ENCODE data around the gene ROR1.

ROR1 gene

DNA sequence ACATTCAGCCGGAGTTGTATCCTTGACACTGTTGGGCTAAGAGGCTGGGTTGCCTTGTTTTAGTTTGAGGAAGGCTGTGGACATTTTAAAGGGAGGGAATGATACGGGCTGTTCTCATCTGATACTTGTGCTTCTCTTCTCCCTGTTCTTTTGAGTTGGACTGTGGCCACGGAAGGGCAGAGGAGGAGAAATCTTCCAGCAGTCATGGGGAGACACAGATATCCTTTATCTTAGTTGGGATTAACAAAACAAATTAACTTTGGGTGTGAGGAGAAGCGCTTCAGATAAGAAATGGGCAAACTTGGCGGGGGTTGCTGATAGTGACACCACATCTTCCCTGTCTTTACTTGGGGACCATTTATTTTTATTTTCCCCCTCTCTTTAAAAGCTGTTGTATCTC is 138.8 kb downstream of the ROR1 start:
- no peak for DNase-seq (ENCODE audit: low spot score)

DNA sequence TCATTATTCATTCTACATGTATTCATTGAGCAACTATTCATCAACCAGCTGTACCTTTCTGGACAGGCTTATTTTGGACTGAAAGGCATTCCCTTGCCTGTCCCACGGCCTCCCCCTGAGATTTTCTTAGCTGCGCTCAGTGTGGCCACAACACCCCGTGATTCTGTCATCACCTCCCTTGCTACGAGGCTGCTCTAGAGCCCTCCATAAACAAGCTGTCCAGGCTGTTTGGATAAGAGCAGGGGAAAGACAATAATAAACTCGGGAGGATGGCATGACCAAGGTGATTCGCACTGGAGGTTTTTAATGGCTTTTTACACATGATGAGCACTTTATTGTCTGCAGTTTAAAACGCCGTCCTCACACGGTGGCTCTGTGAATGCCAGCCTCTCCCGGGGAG is 139.7 kb downstream of the ROR1 start:
- DNase-seq (ENCODE audit: low spot score), result no peak

DNA sequence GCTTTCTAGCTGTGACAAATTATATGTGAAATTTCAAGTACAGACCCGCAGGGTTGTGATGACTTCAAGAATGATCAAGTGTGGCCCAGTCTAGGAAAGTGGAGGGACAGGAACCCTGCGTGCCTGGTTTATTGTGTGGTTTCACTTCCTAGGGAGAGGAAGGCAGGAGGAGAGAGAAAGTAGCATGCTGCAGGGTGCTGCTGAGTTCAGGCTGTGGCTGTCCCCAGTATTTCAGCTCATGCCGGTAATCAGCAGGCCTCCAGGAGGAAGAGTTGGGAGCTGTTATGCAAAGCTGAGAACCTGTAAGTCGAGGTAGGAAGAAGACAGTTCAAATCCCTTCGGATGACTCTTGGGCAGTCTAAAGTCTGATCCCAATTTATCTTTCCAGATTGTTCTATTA is 140.4 kb downstream of the ROR1 start:
- DNase-seq (ENCODE audit: low spot score), result no peak

DNA sequence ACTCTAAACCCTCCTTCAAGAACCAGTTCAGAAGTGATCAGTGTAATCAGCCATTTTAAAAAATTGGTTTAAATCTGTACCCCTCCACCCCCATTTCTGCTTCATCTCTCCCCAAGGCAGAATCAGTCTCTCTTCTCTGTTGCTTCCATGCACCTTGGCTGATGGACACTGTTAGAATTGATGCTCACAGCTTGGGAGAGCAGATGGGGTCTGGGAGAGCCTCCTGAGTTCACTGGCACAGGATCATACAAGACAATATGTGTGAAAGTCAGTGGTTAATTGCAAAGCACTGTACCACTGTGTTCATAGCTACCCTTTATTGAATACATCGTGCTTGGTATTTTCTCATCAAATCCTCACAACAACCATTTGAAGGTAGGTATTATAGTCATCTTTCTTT is 140.9 kb downstream of the ROR1 start:
- no peak for DNase-seq (ENCODE audit: low spot score)

DNA sequence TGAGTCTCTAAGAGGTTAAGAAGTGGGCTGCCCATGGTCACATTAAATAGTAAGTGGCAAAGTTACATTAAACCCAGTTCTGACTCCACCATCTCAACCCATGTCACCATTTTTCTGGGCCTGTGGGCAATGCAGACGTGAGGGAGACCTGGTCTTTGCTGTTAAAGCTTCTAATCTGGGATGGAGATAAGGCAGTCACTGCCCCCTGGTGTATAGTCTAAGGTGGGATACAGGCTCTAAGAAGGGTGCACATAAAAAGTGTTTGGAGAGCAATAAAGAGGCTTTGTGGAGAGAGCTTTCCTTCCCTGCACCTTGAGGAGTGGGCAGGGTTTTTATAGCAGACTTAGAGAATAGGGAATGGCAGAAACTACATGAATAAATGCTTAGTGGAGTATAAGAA is 141.3 kb downstream of the ROR1 start:
- no peak for DNase-seq (ENCODE audit: low spot score)

DNA sequence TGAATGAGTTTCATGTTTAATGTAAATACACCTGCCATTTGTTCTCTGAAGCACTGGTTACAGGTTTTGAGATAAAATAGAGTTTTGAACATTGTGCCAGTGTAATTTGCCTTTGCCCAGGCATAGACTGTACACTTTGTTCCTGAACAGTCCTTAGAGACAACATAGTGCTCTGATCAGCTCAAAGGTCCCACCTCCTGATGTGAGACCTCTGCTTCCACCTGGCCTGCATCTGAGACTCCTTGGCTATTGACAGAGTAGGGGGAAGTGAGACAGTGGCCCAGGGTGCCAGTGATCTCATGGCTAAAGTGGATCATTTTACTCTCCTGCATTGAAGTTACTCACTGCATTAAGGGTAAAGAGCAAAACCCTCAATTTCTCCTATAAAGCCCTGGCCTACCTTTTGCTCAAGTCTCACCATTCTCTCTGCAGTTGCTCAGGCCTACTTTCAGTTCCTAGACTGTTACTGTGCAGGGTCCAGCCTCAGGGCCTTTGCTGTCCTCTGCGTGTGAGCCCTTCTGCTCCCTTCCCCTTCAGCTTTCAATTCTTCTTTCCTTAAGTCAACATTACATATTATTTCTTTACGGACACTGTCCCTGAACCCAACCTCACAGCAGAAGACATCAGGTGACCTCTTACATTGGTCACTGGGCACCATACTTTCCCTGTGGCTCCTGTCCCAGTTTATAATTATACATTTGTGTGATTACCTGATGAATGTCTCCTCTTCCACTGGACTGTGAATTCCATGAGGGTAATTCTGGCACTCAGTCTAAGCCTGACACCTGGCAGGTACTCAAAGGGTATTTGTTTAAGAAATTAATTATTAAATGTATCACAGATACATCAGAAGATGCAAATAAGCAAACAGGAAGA is 142.9 kb downstream of the ROR1 start:
- DNase-seq (ENCODE audit: low spot score), result no peak

DNA sequence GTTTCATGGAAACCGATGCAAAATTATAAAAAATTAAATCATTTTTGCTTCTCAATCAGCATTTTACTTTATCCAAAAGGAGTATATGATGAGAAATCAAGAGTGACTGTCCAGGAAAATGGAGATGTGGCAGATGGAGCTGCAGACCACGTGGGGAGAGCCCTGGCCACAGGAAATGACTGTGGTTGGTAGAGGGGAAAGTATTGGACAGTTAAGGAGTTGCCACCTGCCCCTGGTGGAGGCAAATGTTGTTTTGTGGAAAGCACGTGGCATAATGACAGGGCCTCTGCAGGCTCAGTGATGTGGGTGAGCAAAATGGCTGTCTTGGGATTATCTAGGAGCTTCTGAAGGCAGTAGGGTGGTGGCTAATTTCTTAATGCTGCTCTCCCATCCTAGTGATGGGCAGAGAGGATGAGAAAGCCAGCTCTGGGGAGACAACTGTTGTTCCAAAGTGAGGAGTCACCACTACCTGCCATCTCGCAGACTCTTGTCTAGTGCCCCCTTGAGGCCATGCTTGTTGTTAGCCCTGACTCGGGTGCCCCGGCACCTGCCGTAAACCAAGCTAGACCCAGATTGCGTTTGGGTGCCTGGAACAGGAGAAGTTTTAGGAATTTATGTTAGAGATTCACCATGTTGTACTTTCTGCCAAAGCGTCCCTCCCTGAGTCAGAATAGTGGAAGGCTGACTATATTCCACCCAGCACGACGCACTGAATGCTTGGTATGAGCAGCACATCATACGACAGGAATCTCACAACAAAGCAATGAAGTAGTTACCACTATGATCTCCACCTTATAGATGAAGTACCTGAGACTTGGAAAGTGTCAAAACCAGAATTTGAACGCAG is 144.0 kb downstream of the ROR1 start:
- DNase-seq (ENCODE audit: low spot score), result no peak

DNA sequence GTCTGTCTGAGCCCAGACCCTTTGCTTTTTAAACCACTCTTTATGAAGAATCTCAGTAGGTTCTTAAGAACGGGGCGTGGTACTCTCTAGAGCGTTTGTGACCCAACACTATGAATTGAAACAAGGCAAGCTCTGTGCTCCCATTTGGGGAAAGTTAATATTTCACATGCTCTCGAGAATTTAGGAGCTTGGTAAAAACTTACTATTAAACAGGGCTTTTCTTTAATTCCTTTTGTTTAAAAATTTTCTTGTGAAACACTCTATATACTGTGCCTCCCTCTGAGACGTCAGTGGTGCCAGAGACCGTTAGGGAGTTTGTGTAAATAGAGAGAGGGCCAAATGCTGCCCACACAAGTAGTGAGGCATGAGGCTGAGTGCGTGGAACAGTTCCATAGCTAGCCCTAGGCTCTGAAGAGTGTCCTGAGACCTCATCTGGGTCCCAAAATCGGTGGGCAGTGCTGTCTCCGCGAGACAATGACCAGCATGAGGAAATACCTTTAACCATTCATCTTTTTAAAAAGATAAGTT is 144.7 kb downstream of the ROR1 start:
- DNase-seq (ENCODE audit: low spot score), result no peak

DNA sequence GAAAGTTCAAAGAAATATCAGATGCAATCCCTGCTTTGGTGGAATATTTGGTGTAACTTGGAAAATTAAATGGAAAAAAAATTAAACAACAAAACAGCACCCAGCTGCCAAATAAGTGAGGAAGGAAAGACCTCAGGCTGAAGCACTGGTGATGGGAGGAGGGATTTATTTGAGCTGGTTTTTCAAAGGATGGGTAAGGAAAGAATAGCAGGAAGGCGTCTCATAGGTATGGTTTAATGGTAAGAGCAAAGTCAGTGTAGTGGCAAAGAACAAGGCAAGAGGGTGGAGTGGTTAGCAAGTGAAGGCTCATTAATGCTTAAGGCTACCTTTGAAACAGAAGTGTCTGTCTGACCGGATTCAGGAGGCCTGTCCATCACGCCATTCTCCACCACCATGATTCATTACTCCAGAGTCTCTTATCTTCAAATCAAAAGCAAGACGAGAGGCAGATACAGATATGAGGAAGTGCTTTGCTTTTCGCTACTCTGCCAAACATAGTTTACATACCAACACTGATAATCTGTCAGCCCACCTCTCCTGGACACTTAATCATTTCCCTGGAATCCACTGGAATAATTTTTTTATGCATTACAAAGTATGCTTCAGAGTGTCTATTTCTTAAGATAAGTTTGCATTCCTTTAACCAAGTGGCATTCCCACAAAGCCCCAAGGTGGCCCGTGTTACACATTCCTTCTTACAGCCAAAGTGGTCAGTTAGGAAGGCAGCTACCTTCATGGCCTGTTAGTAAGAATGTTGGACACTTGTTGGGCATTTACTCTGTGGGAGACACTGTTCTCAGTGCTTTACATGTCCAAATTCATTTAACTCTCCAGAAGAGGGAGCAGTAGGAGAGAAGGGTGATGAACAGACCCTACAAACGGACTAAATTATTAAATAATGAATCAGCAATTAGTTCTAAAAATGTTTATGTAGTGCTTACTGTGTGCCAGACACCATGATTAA is 146.6 kb downstream of the ROR1 start:
- no peak for DNase-seq (ENCODE audit: low spot score)

DNA sequence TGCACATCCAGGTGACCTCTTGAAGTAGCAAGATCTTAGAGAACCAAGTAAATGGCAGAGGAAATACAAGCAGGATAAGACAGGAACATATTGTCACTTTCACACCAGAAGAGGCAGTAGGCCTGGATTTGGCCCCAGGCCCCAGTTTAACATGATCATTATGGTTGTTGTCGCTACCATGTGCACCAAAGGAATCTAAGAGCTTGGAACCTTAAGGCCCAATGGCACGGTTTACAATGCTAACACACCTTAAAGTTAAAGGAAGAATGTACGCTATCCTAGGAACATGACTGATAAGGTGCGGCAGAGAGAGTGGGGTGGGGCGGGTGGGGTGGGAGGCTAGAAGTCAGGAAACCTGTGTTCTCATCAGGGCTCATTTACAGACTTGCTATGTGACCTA is 147.5 kb downstream of the ROR1 start:
- DNase-seq (ENCODE audit: low spot score), result no peak

DNA sequence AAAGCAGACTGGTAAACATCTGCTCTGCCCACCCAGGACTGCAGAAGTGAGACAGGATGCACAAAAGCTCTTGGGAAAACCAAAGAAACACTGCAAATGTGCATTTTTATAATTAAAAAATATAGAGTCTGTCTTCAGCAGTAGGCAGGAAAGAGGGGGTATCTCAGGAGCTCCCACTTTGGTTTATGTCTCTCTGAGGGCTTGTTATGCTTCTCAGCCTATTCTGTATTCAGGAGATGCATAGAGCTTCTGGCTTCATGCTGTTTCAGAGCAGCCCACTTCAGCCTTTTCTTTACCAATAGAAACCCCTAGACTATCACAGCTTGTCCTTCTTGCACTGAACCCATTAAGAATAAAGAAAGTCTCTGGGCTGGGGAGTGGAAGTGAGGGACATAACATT is 148.0 kb downstream of the ROR1 start:
- DNase-seq (ENCODE audit: low spot score), result no peak

DNA sequence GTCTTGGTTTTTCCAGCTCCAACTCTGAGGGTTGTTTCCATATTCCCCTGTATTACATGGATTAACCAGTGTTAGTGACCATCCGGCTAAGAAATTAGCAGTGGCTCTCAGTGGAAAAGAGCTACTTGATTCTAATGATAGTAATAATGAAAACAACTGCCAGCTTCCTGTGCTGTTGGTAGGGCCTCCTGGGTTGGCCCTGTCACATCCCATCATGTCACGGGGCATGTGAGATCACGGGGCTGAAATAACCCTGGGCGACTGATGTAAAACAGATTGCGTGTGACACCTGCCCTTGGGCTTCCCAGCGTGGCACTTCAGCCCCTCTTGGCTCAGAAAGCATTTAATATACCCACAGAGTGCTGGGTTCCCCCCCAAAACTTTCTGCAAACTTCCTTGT is 149.0 kb downstream of the ROR1 start:
- no peak for DNase-seq (ENCODE audit: low spot score)

DNA sequence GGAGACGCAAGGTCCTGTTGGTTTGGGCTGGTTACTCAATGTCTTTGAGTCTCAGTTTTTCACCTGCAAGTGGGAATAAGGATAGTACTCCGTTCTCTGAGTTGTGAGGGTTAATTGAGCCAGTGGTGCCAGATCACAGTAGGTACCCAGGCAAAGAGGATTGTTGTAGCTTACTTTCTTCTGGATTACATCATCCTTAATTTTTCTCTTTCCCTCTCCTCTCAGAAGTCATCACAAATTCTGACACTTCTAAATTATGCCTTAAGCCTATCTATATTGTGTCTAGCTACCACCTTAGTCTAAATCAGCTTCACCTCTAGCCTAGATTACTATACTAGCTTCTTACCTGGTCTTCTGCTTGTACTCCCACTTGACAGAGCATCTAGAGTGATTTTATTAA is 149.5 kb downstream of the ROR1 start:
- no peak for DNase-seq (ENCODE audit: low spot score)

DNA sequence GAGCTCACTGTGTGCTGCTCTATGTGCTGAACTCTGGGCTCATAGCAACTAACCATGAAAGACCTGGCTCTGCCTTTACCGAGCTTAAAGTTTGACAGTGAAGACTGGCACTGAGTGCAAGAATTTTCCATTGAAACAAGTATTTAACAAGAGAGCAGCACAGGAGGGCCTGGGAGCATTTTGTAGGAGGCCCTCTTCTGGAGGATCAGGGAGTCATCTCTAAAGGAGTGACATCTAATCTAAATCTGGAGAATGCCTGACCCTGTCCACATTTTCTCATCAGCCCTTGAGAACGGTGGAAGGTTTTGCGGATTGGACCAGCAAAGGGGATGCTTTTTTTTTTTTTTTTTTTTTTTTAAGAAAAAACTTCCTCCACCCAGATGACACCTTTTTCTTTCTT is 150.8 kb downstream of the ROR1 start:
- DNase-seq (ENCODE audit: low spot score), result no peak

DNA sequence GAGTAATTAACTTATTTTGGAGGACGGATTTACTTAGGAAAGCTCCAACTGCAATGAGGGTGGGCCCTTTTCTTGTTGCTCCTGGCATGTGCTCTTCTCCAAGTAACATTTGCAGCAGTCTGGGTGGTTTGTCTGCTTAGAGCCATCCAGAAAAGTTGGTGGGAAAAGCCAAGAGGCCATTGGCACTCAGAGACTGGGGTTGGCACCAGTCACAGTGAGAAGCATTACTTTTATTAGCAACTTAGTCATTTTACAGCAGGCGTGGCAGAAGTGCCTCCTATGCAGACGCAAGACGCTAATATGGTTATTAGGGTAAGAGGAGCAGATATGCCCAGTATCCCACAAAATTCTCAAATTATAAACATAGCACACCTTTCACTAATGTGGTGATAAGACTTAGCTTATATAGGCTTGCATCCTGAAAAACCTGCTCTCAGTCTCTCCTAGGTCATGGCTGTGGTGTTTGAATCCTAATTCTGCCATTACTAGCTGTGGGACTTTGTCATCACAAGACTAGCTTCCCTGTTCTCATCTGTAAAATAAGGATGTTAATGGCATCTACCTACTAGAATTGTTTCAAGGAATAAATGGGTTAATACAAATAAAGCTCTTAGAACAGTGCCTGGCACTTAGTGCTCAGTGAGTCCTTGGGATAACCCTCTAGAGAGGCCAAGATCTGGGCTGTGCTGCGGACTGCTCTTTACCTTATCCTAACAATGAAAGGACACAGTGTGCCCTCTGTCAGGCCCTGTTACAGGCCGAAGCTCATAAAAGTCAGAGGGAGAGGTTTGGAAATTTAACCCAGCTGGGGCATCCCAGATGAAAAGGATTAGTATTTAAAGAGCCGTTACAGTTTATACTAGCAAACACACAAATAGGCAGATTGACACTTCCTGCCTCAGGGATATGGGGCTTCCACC is 154.6 kb downstream of the ROR1 start:
- DNase-seq (ENCODE audit: low spot score), result no peak

DNA sequence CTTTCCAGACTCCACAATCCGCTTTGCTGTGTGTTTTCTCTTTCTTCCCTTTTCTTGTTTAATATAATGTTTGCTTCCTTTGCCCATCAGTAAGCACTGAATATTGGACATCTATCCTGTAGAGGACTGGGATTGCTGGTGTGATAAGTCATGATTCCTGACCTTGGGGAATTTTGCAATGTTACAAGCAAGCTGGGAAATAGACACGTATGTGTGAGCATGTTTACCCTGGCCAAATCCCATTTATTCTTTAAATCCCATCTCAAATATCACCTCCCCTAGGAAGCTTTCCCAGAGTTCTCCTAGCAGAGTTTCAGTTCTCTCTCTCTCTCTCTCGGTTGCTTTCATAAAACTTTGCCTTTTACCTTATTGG is 155.3 kb downstream of the ROR1 start:
- DNase-seq (ENCODE audit: low spot score), result no peak

DNA sequence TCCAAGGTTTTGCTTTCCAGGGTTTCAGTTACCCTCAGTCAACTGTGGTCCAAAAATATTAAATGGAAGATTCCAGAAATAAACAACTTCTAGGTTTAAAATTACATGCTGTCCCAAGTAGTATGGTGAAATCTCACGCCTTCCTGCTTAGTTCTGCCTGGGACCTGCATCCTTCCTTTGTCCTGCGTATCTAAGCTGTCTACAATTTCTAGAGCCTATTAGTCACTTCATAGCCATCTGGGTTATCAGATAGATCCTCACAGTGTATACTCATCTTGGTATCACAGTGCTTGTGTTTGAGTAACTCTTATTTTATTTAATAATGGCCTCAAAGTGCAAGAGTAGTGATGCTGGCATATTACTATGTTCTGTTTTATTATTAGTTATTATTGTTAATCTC is 157.7 kb downstream of the ROR1 start:
- DNase-seq (ENCODE audit: low spot score), result no peak

DNA sequence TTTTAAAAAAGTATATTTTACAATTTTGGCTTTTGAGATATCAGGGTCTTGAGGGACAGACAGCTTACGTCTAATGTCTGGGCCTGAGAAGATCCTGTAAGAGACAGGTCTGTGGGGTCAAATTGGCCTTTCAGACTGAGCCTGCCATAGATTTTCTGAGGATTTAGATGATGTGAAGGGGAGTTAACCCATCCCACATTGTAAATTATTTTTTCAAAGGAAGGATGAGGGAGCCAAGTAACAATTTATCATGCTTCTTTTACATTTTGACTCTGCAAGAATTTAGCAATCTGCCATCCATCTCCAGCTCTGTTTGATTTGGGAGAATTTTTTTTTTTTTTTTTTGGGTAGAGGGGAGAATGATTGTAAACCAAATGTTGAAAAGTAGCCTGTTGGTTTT is 160.9 kb downstream of the ROR1 start:
- no peak for DNase-seq (ENCODE audit: low spot score)

DNA sequence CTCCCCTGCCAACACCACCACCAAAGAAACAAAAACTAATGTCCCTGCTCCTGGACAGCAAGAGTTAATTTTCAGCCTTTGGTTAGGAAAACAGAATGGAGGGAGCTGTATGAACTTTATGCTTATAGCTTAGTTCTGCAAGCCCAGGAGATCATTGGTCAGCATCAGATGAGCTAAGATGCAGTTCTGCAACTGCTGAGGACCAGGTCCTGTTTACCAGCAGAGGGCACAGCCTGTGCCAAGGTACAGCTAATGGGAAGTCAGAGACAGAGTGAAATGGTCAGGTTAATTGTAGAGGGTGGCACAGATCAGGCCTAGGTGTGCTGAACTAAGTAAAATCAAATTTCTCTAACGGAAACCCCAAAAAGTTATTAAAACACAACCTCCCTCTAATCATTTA is 161.3 kb downstream of the ROR1 start:
- DNase-seq (ENCODE audit: low spot score), result no peak

DNA sequence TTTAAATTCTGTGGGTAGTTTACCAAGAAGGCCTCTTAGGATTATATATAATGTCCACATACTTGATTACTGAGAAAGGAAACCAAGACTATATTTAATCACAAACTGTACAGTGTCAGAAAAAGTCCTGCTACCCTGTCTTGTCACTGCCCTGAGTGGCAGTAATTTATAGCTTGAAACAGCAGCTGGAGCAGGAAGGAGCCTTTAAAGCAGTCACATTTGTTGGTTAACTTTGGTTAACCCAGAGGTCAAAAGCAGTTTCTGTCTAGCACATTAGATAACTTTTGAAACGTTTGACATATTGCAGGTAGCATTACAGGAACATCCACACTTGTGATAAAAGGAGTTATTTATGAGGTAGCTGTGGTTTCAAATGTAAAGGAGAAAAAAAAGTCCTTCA is 161.7 kb downstream of the ROR1 start:
- DNase-seq (ENCODE audit: low spot score), result no peak

DNA sequence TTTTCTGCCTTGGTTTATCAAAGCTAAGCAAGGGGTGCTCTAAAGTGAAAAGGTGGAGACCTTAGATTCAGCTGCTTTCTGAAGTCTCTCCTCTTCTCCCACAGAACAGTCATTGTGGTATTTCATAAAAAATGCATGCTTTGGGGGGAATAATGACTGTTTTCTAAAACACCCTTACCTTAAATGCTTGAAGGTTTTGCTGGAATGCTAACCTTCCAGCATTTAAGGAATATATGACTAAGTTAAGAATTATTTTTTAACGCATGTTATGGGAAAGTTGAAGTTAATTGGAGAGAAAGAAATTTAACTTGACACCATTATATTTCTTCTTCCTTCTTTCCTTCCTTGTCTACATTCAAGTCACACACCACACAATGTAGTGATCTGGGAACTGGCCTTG is 162.5 kb downstream of the ROR1 start:
- DNase-seq (ENCODE audit: low spot score), result no peak
